ENCODE measurements around the gene RAI14.

GRCh38 chr5:34716986-34717385 is 60.9 kb downstream of the RAI14 start:
- TF ChIP-seq SIN3A (IDR thresholded peaks at IDR 0.05; ENCODE audit: borderline replicate concordance, insufficient read depth, low read length) (no peak), FOXP2 (optimal IDR thresholded peaks at IDR 0.05; ENCODE audit: borderline replicate concordance, extremely low read depth, extremely low read length, insufficient read depth) (no peak)

Data from PFSK-1 (cell line).